Measurements from ENCODE around the gene SLAMF7.
"Not testable (repeated sequence)": the region's sequence is repeated elsewhere in the genome, so short reads cannot be mapped to it uniquely, and the experiment has no call there.

SLAMF7 gene, protein sequence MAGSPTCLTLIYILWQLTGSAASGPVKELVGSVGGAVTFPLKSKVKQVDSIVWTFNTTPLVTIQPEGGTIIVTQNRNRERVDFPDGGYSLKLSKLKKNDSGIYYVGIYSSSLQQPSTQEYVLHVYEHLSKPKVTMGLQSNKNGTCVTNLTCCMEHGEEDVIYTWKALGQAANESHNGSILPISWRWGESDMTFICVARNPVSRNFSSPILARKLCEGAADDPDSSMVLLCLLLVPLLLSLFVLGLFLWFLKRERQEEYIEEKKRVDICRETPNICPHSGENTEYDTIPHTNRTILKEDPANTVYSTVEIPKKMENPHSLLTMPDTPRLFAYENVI

DNA sequence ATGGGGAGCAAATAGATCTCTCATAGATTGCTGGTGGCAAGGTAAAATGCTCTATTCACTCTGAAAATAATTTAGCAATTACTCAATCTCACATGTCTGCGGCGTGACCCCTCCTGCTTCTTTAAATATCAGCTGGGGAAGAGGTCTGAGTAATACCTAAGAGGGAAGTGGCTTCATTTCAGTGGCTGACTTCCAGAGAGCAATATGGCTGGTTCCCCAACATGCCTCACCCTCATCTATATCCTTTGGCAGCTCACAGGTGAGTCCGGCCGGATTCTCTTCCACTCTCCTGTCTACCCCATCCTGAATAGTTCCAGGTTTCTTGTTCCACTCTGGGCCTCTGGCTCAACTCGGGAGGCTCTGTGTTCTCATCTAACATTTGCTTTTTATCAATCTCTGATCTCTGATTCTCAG, at the start of gene SLAMF7:
Gene SLAMF7, plus strand, starts transcription at position 150 of the 414 bp plus-strand sequence. Its CDS starts 55 bp downstream, at position 205.
- TF ChIP-seq, protein P1, sequence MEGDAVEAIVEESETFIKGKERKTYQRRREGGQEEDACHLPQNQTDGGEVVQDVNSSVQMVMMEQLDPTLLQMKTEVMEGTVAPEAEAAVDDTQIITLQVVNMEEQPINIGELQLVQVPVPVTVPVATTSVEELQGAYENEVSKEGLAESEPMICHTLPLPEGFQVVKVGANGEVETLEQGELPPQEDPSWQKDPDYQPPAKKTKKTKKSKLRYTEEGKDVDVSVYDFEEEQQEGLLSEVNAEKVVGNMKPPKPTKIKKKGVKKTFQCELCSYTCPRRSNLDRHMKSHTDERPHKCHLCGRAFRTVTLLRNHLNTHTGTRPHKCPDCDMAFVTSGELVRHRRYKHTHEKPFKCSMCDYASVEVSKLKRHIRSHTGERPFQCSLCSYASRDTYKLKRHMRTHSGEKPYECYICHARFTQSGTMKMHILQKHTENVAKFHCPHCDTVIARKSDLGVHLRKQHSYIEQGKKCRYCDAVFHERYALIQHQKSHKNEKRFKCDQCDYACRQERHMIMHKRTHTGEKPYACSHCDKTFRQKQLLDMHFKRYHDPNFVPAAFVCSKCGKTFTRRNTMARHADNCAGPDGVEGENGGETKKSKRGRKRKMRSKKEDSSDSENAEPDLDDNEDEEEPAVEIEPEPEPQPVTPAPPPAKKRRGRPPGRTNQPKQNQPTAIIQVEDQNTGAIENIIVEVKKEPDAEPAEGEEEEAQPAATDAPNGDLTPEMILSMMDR (IDR thresholded peaks at IDR 0.05; ENCODE audit: borderline replicate concordance, insufficient read depth, low read depth, low read length), result no peak
- peak within 1 kb of the TSS; percentile 67 for H3K4me3 ChIP-seq (ENCODE audit: low read depth, low read length)

DNA sequence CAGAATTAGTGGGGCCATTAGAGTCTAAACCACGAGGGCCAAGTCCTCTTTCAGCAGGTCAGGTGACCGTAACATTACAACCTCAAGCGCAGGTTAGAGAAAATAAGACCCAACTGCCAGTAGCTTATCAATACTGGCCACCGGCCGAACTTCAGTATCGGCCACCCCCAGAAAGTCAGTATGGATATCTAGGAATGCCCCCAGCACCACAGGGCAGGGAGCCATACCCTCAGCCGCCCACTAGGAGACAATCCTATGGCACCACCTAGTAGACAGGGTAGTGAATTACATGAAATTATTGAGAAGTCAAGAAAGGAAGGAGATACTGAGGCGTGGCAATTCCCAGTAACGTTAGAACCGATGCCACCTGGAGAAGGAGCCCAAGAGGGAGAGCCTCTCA, 46.7 kb upstream of the SLAMF7 start:
- TF ChIP-seq, protein P1 (IDR thresholded peaks at IDR 0.05; ENCODE audit: borderline replicate concordance, insufficient read depth, low read depth, low read length), result peak; percentile 25; the same call in 1 of the 2 replicates

DNA sequence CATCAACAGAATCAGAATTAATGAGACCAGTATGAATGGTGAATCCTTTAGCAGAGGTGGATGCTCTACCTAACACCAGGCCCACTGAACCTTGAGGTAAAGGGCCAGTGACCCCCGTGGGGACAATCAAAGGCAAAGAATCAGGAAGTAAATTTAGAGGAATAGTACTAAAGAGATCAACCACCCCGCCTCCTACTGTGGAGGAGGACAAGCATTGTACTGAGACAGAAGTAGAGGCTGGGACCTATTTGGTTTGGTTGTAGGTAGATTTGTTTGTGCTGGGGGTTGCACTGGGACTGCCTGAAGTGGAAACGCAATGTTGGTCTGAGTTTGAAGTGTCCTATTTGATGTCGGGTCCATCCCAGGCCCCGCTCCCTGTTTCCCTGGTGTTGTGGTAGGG, 36.9 kb upstream of the SLAMF7 start:
- TF ChIP-seq, protein P1 (IDR thresholded peaks at IDR 0.05; ENCODE audit: borderline replicate concordance, insufficient read depth, low read depth, low read length), result no peak
- no peak overlapping the region for H3K4me3 ChIP-seq (ENCODE audit: low read depth, low read length)

More for the DNA sequence above, 46.7 kb upstream of the SLAMF7 start:
- not testable (repeated sequence) for H3K4me3 ChIP-seq (ENCODE audit: low read depth, low read length)

DNA sequence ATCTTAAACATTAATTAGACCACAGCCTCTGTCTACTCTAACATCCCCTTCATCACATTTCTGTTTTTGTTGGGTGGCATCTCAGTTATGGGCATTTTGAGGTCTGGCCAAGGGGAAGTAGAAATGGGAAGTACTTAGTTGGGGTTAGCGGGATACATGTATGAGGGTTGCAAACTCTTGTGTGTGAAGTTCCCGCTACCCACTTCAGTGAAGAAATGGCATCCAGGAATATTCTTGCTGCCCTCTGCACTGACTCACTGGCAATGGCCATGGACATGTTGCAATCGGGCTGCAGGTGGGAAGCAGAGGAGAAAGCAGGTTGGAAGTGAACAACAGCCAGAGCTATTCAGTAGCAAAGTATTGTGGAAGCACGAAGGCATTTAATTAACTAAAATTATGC, 34.8 kb upstream of the SLAMF7 start:
- TF ChIP-seq, protein P1 (IDR thresholded peaks at IDR 0.05; ENCODE audit: borderline replicate concordance, insufficient read depth, low read depth, low read length), result no peak
- no peak overlapping the region for H3K4me3 ChIP-seq (ENCODE audit: low read depth, low read length)

DNA sequence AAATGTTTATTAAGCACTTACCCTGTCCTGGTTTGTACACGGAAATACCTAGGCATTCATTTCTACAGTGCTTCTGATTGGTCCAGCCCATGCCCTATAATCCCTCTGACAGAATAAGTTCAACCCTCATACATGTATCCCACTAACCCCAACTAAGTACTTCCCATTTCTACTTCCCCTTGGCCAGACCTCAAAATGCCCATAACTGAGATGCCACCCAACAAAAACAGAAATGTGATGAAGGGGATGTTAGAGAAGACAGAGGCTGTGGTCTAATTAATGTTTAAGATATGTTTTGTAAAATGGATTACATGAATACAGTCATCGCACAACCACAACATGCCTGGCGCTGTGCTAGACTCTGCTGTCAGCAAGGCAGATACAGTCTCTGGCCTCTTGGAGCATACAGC, 33.8 kb upstream of the SLAMF7 start:
- H3K4me3 ChIP-seq (ENCODE audit: low read depth, low read length), result not testable (repeated sequence)

DNA sequence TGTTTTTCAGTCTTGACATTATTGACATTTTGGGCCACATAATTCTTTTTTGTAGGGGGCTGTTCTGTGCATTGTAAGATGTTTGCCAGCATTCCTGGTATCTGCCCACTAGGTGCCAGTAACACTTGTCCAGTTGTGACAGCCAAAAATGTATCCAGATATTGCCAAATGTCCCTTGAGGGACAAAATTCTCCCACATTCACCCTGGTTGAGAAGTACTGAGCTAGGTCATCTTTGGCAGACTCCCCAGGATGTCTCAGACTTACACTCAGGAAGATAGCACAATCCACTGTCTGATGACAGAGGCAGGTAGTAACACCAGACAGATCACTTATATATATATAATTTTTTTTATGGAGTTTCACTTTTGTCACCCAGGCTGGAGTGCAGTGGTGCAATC, 33.3 kb upstream of the SLAMF7 start:
- no peak overlapping the region for H3K4me3 ChIP-seq (ENCODE audit: low read depth, low read length)
- TF ChIP-seq, protein P1 (IDR thresholded peaks at IDR 0.05; ENCODE audit: borderline replicate concordance, insufficient read depth, low read depth, low read length), result no peak

DNA sequence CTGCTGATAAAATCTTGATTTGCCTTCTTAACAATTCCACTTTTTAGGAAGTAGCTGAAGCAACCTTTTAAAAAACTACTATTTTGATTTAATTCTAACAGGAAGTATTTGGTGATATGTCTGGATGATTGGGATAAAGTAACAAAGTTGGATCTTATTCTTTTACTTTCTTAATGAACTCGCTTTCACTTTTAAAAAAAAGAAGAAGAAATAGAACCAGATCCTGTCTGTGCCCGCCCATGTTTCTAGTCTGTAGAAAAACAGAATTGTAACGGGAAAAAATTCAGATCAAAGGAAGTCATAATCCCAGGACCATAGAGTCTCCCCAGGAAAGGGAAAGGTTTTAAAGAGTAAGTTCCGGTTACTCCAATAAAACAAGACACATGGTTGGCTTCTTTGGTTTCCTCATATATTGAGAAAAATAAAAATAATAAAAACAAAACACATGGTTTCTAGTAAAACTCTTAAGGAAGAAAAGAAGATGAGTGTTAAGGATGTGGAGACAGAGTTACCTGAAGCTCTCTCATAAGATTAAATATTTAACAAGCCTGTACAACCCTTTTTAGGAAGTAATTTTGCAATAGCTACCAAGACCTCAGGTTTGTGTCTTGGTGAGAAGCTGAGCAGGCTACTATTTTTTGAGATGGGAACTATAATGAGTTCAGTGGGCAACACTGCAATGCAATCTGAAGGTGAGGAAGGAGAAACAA, 32.4 kb upstream of the SLAMF7 start:
- peak overlapping the region; percentile 70 for H3K4me3 ChIP-seq (ENCODE audit: low read depth, low read length)
- TF ChIP-seq, protein P1 (IDR thresholded peaks at IDR 0.05; ENCODE audit: borderline replicate concordance, insufficient read depth, low read depth, low read length), result no peak

Measured in GM12875 (cell line).